Ovary (tissue), 10 donors: ENCODE data around the gene FOXC2. TPM values are rescaled to one million over a fixed set of nuclear protein-coding genes. Genes with fewer than 3 reads are reported as not detected.

Experiments used
- DNase-seq, 5 donors: peaks; one replicate each; pipeline ENCODE4 v3.0.0-alpha.2; 2019 to 2020
- H3K27ac ChIP-seq, 2 donors: fragments of 200-600 bp; one replicate each; pipeline versions ENCODE4 v1.5.1 to v1.8.0; 2019 to 2022
- H3K27me3 ChIP-seq: fragments of 200-600 bp; one replicate; pipeline ENCODE4 v1.8.0; 2022
- H3K36me3 ChIP-seq: fragments of 200-600 bp; sonication (generic); one replicate; pipeline ENCODE4 v1.5.1; 2019
- H3K4me1 ChIP-seq: one replicate; pipeline ENCODE4 v1.8.1; 2013; ENCODE audit warnings: mild to moderate bottlenecking, moderate library complexity; ENCODE audit not compliant: insufficient read depth
- H3K4me3 ChIP-seq: fragments of 200-600 bp; sonication (generic); one replicate; pipeline ENCODE4 v1.5.1; 2017
- H3K9me3 ChIP-seq, 2 donors: fragments of 200-600 bp in 1 of 2; sonication (generic) in 1 of 2; one replicate each; pipeline versions ENCODE4 v1.5.1 to v1.8.1; 2013 to 2019; ENCODE audit warnings: mild to moderate bottlenecking in 1 of 2, moderate library complexity in 1 of 2
- EP300 ChIP-seq: sonication (generic); formaldehyde crosslinking; IDR thresholded peaks from one replicate; pipeline ENCODE4 v1.6.1; 2017; ENCODE audit warnings: antibody characterized with exemption
- POLR2A ChIP-seq: fragments of 450-650 bp; IDR thresholded peaks from one replicate; pipeline ENCODE4 v1.6.1; 2017; ENCODE audit warnings: antibody characterized with exemption, mild to moderate bottlenecking, moderate library complexity
- WGBS, 3 donors: extraction: QIAGEN DNeasy Blood & Tissue Kit in 1 of 3; methylation state at CpG; one replicate each; pipeline versions ENCODE4 v1.1.5 to v1.1.7; 2013 to 2017; 5-methylcytosine and 5-hydroxymethylcytosine counted together
- intact Hi-C, 4 donors: fragments of 100-400 bp; cut with DNase I; formaldehyde crosslinking; loops; one replicate each; pipeline versions ENCODE4 v1.11.0 to v1.15.1; 2022 to 2023
- long read RNA-seq, 3 donors: library from polyadenylated mRNA in 2 of 3; unstranded in 2 of 3; transcript quantifications; one replicate each; pipeline ENCODE4 v2.0.0 and lab custom pipeline, GENCODE V29; 2021 to 2026
- polyA plus RNA-seq, 2 donors: library from polyadenylated mRNA; stranded (reverse); fragments of 200-250 nt in 1 of 2; fragments of 350-450 nt in 1 of 2; fragmentation: Illumina TruSeq in 1 of 2; extraction: RNeasy Lipid Tissue Mini Kit (QIAGEN cat#74804) in 1 of 2; gene quantifications; one replicate each; pipeline ENCODE4 v1.2.3, GENCODE V29; 2013 to 2014
- total RNA-seq, 7 donors: library from RNA; depleted of rRNA in 2 of 7; stranded (reverse); fragments of >200 nt in 2 of 7; fragmentation: NEBNext Ultra II Directional in 3 of 7; extraction: Animal tissue kit (Norgen Biotek cat#: 25700) in 3 of 7; gene quantifications; one replicate each; pipeline versions ENCODE4 v1.1.0 to v1.2.4, GENCODE V29; 2016 to 2023
- TF ChIP-seq, protein P1 (sequence below), 3 donors: fragments of 450-650 bp in 2 of 3; fragments of 200-600 bp in 1 of 3; IDR thresholded peaks; one replicate each; pipeline versions ENCODE4 v1.5.1 to v1.8.0; 2016 to 2022; ENCODE audit warnings: antibody characterized with exemption in 3 of 3, mild to moderate bottlenecking in 1 of 3
- donor health status: DM: no; HTN: no; CAD: no; lungs with moderate emphysema.
- donor health status: DM: no; HTN: no; CAD: no.
- donor health status: Bipolar disorder and iron deficiency.
- donor health status: DM: yes; HTN: yes; CAD: no.
- donor health status: DM: no; HTN: no; CAD: no.
- donor health status: DM: yes; HTN: yes; CAD: no.

Gene FOXC2
- total RNA-seq (1 to 10 TPM in 1 of 7 donors, under 1 TPM in 6; 0.10 to 1.3 (median 0.35) TPM), polyA plus RNA-seq (1 to 10 TPM in 1 of 2 donors, under 1 TPM in 1; 0.47 to 2.5 TPM)
- long read RNA-seq, donor 1 = 0 reads
- long read RNA-seq, donor 2, partial matches to known transcripts = 0 of 1 reads
- long read RNA-seq, donor 2, other reads (novel, unspliced or antisense) = 0 of 1 reads
- long read RNA-seq, donor 3, partial matches to known transcripts = 0 of 2 reads
- long read RNA-seq, donor 3, other reads (novel, unspliced or antisense) = 0 of 2 reads

DNA sequence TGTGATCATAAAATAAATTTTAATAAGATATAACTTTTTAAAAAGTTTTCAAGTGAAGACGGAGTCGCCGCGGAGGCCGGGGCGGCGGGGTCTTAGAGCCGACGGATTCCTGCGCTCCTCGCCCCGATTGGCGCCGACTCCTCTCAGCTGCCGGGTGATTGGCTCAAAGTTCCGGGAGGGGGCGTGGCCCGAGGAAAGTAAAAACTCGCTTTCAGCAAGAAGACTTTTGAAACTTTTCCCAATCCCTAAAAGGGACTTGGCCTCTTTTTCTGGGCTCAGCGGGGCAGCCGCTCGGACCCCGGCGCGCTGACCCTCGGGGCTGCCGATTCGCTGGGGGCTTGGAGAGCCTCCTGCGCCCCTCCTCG, at the start of gene FOXC2:
TSS of gene FOXC2 (plus strand) at position 229 of the 365 bp plus-strand sequence. CDS start 507 bp downstream, outside the sequence.
- Histone ChIP-seq H3K4me1 (peaks cover 4% of the 10 kb centered on the region), H3K4me3 (peak within 1 kb of the TSS; percentile 22), H3K27me3 (peaks cover 2% of the 10 kb centered on the region), H3K36me3 (no peaks in the 10 kb centered on the region), H3K27ac (peak within 1 kb of the TSS; percentile 10 to 24), H3K9me3 (no peaks in the 10 kb centered on the region)
- peak; percentile 46 to 78 (median 67) for DNase-seq
- no peak for TF ChIP-seq POLR2A
- TF ChIP-seq, protein P1, sequence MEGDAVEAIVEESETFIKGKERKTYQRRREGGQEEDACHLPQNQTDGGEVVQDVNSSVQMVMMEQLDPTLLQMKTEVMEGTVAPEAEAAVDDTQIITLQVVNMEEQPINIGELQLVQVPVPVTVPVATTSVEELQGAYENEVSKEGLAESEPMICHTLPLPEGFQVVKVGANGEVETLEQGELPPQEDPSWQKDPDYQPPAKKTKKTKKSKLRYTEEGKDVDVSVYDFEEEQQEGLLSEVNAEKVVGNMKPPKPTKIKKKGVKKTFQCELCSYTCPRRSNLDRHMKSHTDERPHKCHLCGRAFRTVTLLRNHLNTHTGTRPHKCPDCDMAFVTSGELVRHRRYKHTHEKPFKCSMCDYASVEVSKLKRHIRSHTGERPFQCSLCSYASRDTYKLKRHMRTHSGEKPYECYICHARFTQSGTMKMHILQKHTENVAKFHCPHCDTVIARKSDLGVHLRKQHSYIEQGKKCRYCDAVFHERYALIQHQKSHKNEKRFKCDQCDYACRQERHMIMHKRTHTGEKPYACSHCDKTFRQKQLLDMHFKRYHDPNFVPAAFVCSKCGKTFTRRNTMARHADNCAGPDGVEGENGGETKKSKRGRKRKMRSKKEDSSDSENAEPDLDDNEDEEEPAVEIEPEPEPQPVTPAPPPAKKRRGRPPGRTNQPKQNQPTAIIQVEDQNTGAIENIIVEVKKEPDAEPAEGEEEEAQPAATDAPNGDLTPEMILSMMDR (IDR thresholded peaks at IDR 0.05) = no peak
- no peak for TF ChIP-seq EP300
- intact Hi-C loops = loop anchor here (5.0 to 10.0 kb wide), 4 partner anchors 488 to 711 kb away; no protein-coding TSS in a partner anchor
- 0 to 1% (median 1%) methylated on average over 29 to 30 of the region's 30 CpGs for WGBS, 3 donors

DNA sequence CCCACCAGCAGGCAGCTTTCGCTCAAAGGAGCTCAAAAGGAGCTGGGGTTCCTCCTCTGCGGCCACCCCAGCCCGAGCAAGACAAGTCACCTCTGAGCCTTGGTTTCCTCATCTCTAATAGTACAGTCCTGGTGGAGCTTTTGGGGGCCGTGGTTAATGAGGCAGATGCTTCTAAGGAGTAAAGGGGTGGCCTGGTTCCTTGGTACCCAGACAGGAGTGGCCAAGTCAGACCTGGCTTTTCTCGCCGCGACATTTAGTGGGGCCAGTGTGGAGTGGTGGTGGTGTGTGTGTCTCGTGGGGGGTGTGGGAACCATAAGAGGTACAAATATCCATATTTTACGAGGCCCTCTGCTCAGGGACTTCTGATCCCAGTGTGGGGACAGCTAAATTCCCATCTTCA, 49.6 kb upstream of the FOXC2 start:
- WGBS, 3 donors = 44 to 60% (median 49%) methylated on average over 9 of the region's 9 CpGs
- no peak overlapping the region for H3K27ac ChIP-seq
- H3K4me3 ChIP-seq = no peak overlapping the region
- TF ChIP-seq EP300 = no peak
- TF ChIP-seq, protein P1 (IDR thresholded peaks at IDR 0.05) = no peak
- no peak for TF ChIP-seq POLR2A
- intact Hi-C loops = loop anchor here (5.0 to 10.0 kb wide), 2 partner anchors 445 to 692 kb away; no protein-coding TSS in a partner anchor
- no peaks in the 10 kb centered on the region for H3K36me3 ChIP-seq
- no peaks in the 10 kb centered on the region for H3K9me3 ChIP-seq
- DNase-seq = no peak
- peaks cover 7% of the 10 kb centered on the region for H3K27me3 ChIP-seq
- peaks cover 2% of the 10 kb centered on the region for H3K4me1 ChIP-seq

DNA sequence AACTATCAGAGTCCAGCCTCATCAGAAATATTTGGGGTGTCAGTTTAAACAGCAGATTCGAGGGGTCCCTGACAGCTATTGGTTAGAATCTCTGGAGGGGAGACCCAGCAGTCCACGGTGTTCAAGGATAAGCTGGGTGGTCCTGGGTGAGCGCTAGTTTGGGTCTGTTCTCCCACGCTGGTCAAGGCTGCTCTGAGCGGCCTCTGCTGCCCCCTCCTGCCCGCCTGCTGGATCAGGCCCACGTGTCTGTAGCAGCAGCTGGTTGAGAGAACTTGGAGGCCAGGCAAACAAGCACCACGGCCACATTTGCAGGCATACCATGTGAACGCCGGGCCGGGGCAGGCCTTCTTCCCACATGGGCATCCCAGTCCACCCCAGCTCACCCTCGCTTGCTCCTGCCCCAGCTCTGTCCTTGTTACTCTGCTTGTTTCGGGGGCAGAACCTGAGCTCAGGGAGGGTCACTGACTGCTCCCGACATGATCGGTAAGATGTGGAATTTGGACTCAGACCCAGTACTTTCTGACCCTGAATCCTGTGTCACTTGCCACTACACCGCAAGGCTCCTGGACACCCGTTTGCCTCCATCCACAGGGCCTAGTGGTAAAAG, 48.9 kb upstream of the FOXC2 start:
- no peak overlapping the region for H3K27ac ChIP-seq
- H3K4me3 ChIP-seq = no peak overlapping the region
- peaks cover 2% of the 10 kb centered on the region for H3K4me1 ChIP-seq
- 16 to 18% (median 18%) methylated on average over 17 of the region's 17 CpGs for WGBS, 3 donors
- peak in 2 of 5 donors; percentile 44 to 61 for DNase-seq
- no peaks in the 10 kb centered on the region for H3K9me3 ChIP-seq
- no peaks in the 10 kb centered on the region for H3K36me3 ChIP-seq
- intact Hi-C loops = loop anchor here (2.0 to 10.0 kb wide), 3 partner anchors 445 to 697 kb away; no protein-coding TSS in a partner anchor
- TF ChIP-seq, protein P1 (IDR thresholded peaks at IDR 0.05) = peak in 1 of 3 donors; percentile 14
- no peak for TF ChIP-seq EP300
- peaks cover 6% of the 10 kb centered on the region for H3K27me3 ChIP-seq

DNA sequence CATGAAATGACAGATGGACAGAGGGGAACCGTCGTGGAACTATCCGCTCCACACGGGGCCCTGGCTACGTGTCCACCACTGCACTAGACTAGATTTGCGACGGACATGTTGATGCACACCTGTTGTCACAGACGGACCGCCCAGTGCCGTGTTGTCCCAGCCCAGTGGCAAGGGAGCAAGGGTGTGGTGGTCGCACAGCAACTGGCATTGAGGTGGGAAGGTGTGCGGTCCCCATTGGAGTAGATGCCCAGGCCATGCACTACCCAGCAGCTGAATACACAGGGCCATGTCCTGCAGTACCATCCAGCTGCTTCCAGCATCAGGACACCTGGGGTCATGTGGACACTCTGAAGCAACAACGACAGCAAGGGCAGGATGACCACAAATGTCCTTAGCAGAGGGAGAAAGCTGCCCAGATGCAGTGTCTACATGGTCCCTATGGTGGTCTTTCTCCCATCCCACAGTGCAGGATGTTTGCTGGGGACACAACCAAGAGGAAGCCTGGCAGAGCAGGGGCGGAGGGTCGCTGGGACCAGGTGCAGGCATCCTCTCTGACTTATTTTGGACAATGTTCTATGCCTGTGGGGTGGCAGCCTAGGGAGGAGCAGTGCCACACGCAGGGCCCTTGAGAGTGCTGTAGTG, 47.5 kb upstream of the FOXC2 start:
- no peaks in the 10 kb centered on the region for H3K27me3 ChIP-seq

More for the DNA sequence above, 47.5 kb upstream of the FOXC2 start:
- DNase-seq = no peak
- 79 to 86% (median 85%) methylated on average over 16 of the region's 16 CpGs for WGBS, 3 donors
- Histone ChIP-seq H3K4me1 (peaks cover 2% of the 10 kb centered on the region), H3K4me3 (no peak overlapping the region), H3K9me3 (no peaks in the 10 kb centered on the region), H3K27ac (no peak overlapping the region), H3K36me3 (no peaks in the 10 kb centered on the region)
- TF ChIP-seq, protein P1 (IDR thresholded peaks at IDR 0.05) = no peak
- TF ChIP-seq POLR2A (no peak), EP300 (no peak)
- intact Hi-C loops = loop anchor here (2.0 to 10.0 kb wide), 3 partner anchors 447 to 698 kb away; no protein-coding TSS in a partner anchor
